GM19351 (cell line): ENCODE data around the gene GRID2.

ENCODE experiments used
- ATAC-seq: cut with Tn5 transposase; IDR thresholded peaks from one replicate; pipeline ENCODE4 v1.9.1; 2021; ENCODE audit warnings: mild to moderate bottlenecking, moderate library complexity; ENCODE audit not compliant: unreplicated experiment

GRID2 gene

DNA sequence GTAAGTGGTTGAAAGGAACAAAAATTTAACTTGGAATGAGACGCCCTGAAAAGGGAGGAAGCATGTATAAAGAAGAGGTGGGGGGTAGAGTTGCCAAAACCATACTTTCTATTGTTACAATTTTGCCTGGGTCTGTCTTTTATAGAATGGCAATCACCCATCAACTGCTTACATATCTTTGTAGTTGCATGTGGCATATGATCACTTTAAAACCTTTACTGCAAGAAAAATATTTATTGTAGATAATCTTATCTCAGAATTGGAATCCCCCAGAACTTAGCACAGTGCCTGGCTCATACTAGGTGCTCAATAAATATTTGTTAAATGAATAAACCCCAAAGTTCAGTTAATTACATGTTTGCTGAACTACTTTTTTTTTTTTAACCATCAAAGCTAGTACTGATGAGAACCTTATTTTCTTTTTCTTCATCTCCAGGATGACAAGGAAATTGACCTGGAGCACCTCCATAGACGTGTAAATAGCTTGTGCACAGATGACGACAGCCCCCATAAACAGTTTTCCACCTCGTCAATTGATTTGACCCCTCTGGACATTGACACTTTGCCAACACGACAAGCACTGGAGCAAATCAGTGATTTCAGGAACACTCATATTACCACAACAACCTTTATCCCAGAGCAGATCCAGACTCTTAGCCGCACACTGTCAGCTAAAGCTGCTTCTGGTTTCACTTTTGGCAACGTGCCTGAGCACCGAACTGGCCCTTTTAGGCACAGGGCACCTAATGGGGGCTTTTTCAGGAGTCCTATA lies 1468.1 kb downstream of the GRID2 start:
- ATAC-seq: no peak

DNA sequence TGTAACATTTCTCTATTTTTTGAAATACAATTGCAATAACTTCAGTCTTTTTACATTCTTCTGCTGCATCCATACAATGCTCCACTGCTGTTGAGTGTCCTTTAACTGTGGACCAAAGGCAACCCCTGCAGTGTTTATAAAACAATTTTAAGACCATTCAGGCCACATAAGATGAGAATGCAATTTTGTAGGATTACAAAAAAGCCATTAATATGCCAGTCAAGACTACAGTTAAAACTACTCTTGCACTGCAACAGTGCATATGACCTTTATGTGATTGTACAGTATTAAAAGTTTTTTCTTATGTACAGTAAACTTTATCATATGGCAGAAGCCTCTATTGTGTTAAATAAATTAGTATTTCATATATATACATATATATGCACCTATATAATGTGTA lies 1469.1 kb downstream of the GRID2 start:
- ATAC-seq: no peak

DNA sequence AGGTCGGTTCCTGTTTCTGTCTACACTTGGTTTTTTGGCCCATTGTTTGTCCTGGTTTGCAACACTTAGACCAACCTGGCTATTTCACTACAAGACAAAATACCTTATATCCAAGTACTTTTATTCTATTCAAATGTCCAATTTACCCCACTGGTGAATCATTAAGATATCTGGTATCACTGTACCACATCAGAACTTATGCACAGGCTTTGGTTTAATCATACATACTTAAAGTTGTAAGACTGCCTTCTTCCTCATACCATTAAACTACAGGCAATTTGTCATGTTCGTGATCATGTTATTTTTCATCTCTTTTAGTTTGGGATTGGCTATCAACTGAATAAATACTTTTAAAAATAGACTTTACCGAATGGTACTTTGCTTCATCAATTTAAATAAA lies 1471.8 kb downstream of the GRID2 start:
- ATAC-seq: no peak

DNA sequence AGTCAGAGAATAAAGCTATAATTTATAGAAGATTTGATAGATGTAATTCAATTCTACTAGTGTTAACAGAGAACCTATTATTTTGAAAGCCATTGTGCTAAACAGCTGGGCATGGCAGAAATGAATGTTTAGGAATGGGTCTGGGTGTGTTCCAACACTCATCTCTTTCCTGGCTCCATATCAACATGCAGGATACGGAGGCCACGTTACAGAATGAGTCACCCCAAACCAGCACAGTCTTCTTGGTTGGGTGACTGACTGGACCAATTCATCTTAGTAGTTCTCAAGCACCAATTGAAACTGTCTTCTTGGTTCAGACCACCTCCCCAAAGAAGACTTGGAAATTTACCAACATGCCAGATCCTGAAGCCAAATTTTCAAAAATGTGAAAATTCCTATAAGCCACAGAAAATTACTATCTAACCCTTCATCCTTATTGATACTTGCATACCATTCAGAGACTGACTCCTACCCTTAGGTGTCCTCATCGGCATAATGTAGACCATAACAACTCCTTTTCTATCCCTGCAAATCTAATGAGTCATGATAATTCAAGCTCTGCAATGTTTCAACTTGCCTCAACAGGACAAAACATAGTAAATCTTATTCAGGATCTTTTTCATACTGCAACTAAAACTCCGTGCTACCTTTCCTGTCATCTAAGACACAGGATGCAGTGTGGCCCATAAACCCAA lies 1472.8 kb downstream of the GRID2 start:
- ATAC-seq: no peak

DNA sequence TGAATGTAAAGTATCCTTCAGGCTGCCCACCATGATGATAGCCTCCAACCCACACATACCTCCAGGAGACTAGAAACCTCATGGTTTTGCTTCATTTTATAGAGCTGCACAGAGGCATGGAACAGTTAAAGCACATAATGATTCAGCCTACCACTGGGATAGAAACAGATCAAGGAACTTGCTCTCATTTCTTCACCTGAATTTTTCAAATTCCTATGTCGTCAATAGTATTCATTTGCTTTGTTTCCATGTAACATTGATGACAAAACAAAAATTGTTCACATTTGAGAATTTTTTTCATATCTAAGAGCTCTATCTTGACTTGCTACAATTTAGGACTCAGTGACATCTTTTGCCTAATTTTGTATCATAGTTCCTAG lies 1473.3 kb downstream of the GRID2 start:
- ATAC-seq: no peak

DNA sequence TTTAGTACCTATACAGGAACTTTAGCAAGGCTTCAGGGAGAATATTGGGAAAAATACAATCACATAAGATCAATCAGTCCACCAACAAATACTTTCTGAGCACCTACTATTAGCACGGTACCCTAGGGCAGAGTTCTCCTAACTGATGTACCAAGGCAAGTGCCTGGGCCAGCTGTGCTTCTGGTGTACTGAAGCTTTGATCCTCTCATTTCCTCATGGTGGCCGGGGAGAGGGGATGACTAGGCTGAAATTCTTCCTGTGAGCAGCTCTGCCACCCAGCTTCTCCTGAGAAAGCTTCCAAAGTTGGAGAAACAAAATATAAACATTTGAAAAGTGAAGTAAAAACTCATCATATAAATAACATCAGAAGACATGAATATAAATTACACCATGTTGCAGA lies 1475.5 kb downstream of the GRID2 start:
- no peak for ATAC-seq

DNA sequence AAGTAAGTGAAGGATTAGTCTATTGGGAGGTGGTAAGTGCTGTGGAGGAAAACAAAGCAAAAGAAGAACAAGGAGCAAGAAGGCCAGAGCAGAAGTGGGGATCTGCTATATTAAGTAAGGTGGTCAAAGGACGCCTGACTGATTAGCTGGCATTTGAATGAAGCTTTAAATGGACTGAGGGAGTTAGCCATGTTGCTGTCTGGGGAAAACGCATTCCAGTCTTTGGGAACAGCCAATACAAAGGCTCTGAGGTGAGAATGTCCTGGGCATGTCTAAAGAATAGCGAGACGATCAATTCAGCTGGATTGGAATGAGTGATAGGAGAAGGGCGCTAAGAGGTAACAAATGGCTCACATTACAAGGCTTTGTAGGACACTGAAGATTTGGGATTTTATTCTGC lies 1476.3 kb downstream of the GRID2 start:
- no peak for ATAC-seq

DNA sequence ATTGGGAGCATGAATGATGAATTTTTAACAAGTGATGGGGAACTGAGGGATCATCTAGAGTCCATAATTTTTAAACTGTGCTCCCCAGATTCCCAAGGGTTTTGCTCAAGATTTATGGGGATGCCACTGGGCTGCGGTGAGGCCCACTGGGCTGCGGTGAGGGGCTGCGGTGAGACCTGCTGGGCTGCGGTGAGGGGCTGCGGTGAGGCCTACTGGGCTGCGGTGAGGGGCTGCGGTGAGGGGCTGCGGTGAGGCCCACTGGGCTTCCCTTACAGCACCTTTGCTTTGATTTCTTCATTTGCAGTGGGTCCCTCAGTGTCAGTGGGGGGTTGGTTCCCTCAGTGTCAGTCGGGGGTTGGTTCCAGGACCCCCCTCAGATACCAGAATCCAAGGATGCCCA lies 1477.4 kb downstream of the GRID2 start:
- ATAC-seq: no peak

DNA sequence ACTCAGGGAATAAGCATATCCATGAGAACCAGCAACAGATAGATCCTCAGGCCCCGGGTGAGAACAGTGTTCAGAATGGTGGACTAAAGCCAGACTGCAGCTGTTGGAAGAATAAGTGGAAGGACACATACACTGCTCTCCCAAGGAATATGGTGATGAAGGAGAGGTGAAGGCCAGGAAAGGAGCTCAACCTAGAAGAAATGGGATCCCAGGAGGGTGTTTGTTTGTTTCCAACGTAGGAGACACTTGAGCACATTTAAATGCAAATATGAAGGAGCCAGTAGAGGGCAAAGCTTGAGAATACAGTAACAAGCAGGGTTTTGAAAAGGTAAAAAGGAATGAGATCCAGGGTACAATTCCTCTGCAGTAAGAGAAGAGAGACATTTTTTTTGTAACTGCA lies 1482.4 kb downstream of the GRID2 start:
- no peak for ATAC-seq

DNA sequence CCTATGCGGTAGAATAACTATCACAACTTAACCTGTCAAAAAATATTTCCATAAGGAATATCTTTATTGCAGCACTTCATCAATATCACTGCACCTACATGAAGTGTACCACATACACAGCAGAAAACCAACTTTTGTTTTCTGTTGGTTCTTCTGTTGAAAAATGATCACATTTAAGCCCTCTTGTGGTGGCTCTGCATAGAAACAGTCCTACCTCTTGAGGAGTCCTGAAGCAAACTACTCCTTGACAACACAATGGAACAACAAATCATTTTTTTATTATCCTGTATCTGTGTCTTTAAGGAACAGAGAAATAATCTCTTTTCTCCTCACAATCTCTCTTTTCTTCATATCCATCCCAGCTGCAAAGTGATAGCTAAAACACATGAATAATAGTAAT lies 1484.9 kb downstream of the GRID2 start:
- ATAC-seq: peak; percentile 52

DNA sequence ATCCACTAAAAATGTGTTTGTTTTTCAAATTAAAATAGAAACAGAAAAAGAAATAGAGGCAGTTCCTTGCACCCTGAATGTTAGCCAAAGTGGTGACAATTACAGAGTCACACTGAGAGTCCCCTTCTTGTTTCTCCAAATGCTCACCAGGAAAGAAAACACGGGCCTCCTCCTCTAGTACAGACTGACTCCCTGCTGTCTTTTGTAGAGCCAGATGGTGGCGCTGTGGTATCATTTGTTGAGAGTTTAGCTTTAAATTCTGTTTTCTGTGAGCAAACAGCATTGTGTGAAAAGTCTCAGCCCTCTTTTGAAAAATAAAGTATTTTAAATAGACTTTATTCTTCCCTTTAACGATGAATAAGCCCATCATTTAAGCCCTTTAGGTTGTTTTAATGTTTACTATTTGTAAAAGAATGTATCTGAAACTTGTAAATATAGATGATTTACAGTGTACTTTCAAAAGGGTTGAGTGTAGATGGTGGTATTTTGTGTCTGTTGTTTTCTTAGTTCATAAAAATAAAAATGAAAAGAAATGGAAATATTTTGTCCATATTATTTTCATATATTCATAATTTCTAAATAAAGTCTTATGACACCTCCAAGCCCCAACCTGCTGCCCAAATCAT lies 1487.9 kb downstream of the GRID2 start:
- peak; percentile 87 for ATAC-seq

DNA sequence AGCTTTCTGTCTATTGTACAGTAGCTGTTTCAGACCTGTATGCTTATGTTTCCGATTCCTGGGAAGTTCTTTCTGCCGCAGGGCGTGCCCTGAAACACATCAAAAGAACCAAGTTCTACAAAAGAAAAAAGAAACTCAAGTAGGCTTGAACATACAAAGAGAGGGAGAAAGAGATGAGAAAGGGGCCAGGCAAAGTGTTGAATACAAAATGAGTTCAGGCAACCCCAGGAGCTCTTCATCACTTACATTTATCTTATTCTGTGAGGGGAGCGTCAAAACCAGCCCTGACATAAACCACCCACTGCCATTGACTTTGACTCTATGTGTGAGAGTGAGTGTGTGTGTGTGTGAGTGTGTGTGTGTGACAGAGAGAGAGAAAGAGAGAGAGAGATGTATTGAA lies 1498.3 kb downstream of the GRID2 start:
- ATAC-seq: no peak

DNA sequence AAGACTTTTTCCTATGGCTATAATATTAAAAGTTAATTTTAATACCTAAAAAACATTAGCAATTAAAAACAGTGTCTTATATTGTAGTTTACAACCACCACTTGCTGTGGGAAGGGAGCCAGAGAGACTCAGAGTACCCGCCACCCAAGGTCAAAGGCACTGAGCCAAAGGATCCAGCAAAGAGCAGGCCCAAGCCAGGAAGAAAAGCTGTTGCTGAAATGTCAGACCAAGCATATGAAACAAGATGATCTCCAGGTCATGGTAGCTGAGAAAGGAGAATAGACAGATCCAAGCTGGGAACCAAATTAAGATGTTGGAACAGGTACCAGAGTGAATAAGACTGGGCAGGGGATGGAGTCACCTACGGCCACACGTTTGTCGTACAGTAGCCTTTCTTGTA lies 1506.0 kb downstream of the GRID2 start:
- no peak for ATAC-seq

DNA sequence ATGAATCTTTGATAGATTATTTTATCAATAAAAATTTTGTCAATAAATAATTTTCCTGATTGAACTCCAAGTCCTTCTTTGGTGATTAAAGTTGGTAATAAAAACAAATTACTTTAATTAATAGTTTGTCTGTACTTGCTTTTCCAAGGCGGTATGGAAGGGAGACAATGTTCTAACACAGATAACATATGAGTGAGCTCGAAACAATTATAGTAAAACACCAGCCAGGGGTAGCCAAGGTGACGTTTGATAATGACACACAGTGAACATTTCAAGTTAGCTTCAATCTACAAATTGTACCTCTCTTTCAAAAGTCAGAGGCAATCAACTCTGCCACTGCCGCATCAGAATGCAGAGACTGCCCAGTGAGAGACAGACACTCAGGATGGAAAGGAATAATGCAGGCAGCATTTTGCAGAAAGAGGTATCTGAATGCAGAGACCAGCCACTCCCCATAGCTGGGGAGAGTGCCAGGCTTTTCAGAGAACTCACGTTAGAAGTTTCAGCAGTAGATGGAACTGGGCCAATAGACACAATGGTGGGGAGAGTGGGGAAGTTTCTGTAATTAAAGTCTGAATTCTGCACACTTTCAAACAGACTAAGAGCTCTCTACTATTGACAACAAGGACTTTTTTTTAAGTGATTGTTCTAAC lies 1506.7 kb downstream of the GRID2 start:
- ATAC-seq: no peak

DNA sequence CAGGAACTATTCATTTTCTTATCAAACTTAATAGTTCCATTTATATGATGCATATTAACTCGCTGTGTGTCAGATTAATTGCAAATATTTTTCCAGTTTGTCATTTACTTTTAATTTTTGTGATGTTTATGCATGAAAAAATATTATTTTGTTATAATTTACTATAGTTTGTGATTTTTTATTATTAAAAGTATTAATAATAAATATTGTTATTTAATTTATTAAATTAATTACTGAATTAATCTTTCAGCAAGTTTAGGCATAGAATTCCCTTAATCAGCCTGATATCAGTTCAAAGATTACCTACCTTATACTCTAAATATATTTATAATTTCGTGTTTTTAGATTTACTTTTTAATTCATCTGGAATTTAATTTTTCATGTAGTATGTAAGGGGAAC lies 1509.3 kb downstream of the GRID2 start:
- no peak for ATAC-seq

DNA sequence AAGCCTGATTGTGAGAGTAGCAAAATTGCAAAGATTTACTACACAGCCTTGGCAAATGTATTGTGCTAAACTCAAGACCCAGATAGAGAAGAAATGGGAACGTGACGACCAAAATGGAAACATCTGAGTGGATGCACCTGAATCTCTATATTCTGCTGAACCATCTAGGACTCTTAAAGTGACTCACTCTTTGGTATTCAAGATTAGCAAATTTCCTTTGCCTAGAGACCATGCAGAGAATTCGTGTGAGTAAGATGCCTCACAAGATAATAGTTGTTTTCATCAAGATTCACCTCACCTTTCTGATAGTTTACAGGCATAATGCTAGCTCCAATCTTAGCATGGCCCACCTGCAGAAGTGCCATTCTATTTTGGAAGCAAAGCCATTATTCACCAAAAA lies 1510.4 kb downstream of the GRID2 start:
- no peak for ATAC-seq

DNA sequence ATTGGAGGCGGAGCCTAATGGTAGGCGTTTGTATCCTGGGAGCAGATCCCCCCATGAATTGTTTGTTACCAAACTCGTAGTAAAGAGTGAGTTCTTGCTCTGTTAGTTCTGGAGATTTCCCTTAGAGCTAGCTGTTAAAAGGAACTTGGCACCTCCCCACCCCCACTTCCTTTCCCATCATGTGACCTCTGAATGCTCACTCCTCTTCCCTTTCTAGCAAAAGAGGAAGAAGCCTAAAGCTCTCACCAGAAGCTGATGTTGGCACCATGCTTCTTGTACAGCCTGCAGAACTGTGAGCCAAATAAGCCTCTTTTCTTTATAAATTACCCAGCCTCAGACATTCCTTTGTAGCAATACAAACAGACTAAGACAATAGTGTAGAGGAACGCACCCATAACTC lies 1511.0 kb downstream of the GRID2 start:
- no peak for ATAC-seq
